Stimulated activated CD8-positive, alpha-beta memory T cell treated with anti-CD3 and anti-CD28 coated beads, Interleukin-2, amount 100 ng/mL, for 48 hours (primary cell): ENCODE data around the gene GRHL1.

Experiments
- DNase-seq, 2 donors: peaks; one replicate each; pipeline ENCODE4 v3.0.0-alpha.2; 2020; ENCODE audit warnings: low read depth in 2 of 2

Gene GRHL1

DNA sequence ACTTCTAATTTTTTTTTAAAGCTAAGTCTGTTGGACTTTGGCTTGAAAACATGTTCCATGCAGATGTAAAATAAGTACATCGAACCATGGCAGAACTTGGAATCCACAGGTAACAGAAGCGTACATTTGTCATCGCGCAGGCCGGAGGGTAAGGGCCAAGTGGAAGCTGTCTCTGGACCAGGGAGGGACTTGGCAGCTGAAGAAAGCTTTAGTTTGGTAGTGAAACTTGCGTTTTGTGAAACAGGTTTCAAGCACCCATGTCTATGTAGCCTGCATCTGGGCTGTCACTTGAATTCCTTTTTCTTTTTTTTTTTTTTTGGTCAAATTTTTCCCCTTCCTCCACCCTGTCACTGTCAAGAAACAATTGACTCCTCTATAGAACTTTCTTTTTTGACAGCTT lies 20.4 kb downstream of the GRHL1 start:
- no peak for DNase-seq

DNA sequence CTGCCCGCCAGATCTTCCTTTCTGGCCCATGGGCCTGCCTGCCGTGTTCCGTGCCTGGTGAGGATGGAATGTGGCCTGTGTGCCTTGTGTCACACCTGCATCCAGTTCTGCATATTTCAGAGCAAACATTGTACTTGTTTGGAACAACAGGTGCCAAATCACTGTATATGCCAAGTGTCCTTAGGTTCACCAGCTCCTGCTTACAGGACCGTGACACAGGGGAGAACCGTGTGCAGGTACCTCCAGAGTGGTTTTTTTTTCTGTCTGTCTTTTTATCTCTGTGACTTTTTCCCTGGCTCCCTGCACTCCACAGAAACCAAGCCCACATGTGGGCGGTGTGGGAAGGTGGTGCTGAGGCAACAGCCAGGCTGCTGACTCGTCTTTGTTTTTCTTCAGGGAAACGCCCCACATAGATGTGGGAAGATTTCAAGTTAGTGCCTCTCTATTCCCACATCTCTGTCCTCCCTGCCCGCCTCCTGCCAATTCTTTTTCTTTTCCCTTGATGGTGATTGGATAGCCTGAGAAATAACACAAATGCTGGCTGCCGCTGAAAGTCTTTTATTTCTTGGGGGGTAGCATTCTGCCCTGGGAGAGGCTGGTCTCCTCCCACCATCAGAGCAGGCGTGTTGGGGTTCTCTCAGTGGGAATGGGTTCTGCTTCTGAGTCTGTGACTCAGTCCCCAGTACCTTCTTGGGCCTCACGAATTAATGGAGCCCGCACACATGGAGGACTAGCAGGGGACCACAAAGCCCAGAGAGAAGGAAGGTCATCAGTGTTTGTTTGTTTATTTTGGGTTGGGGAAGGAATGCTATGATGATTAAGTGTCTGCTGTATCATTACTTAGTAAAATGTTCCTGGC lies 21.4 kb downstream of the GRHL1 start:
- DNase-seq: no peak

DNA sequence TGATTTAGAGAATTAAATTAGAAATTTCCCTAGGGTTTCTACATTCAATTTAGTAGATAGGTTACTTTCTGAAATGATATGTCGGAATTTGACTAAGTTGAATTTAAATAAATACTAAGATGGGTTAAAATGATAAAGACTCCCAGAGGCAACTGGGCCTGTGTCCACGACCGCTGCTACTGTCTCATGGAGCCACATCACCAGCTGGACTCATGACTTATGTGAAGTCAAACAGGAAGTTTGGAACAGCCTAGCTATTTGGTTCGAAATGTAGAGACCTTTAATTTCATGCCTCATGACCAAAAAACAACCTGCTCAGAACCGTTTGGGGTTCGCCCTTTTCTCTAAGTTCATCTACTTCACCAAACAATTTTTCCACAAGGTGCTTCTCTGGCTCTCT lies 22.2 kb downstream of the GRHL1 start:
- no peak for DNase-seq

DNA sequence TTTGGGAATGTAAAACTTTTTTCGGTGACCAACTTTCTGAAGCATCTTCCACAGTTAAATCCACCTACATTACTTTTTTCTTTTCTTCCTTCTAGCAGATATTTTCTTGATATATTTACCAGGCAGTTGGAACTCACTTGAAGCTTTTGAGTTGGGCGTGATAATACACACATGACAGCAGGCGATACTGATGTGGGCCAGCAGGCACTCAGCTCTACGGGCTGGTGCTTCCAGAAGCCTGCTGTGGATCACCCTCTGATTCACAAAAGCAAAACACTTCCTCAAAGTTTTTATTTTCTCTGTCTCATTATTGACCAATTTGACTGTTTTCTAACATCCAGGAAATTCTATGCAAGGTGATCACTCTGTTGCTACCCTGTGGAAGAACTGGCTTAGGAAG lies 22.9 kb downstream of the GRHL1 start:
- DNase-seq: no peak

DNA sequence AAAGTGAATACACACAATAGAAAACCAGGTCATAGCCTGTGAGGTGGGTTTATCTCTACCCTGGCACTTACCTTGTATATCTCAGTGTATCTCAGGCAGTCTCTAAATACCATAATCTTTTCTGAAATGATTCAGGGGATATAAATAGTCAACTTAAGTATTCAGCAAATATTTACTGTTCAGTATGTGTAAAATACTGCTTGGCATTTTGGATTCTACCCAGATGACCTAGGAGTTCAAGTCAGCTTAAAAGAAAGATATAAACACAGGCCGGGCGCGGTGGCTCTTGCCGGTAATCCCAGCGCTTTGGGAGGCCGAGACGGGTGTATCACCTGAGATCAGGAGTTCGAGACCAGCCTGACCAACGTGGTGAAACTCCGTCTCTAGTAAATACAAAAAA lies 23.8 kb downstream of the GRHL1 start:
- no peak for DNase-seq

DNA sequence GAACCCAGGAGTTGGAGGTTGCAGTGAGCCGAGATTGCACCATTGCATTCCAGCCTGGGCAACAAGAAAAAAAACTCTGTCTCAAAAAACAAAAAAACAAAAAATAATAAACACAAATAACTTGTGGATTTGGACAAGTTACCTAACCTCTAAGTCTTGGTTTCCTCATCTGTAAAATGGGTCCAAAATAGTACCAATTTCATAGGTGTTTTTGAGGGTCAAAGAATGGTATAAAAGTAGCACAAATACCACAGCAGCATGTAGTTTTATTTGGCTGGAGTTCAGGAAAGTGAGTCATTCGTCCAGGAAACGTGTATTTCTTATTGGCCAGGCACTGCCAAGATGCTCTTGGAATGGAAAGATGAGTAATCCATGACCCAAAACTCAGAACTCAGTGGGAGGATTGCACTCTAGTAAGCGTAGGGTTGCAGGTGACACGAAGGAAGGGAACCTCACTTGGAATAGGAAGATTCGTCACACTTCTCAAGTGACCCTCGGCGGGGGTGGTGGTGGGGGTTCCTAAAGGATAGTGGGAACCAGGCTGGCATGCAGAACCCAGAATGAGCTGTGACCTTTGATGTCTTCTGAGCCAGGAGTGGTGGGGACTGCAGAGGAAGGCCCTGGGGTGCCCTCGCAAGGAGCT lies 24.4 kb downstream of the GRHL1 start:
- peak in 1 of 2 donors; percentile 25 for DNase-seq

DNA sequence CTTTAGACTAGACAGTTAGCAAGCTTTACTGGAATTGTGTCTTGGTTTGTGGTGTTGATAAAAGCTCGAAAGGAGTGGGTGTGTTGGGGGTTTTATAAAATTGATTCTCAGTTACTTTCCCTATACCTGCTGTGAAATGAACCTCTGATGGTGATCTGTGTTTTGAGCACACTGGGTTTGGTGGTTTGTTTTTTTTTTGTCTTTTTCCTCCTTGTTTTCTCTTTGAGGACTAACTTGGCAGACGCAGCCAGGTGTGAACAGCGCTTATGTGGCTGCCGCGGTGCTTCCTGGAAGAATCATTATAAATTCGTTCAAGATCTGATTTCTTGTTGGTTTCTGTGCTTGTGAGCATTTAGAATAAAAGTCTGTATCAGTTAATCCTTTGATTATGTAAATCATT lies 28.5 kb downstream of the GRHL1 start:
- DNase-seq: no peak

DNA sequence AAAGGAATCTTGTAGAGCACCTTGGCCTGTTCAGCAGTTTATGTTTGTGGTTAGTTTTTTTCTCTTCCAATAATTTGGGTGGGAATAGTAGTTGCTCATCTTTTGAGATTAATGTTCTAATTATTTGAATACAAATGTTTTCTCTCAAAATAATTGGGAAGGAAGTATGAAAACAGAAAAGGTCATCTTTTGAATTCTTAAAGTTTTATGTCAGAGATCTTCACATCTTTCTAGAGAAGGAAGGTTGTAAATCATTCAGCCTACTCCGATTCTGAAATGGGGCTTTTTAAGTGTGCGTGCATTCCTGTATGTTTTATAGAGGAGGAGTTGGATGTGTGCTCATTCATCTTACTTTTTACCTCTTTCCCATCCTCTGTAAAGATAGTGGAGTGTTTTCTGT lies 29.0 kb downstream of the GRHL1 start:
- no peak for DNase-seq

DNA sequence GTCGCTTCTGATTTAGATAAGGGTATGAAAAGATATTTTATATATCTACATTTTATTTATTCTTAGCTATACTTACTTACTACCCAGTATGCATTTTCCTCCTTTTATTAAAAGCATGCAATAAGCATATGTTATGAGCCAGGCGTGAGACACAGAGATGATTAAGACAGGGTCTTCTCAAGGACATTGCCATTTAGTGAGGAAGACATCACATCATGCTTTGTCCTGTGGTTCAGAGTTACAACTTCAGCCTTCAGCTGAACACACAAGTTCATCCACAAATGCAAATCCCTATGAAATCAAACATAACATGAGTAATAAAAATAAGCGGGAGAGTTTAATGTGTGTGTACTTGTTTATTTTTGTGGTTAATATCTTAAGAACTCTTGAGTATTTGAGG lies 30.2 kb downstream of the GRHL1 start:
- no peak for DNase-seq

DNA sequence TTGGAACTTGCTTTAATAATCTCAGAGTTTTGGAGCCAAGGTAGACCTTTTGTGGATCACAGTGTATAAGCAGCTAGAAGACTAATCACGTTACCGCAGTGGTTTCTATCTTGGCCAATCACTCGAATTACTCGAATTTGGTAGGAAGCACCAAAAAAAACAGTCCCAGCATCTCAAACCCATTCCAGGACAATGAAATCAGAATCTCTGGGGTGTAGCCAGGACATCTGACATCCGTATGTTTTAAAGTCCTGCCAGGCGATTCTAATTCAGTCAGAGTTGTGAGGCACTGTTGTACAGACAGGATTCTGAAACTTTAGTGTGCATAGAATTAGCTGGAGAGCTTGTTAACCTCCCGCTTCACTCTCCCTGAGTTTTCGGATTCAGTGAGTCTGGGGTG lies 30.8 kb downstream of the GRHL1 start:
- DNase-seq: no peak

DNA sequence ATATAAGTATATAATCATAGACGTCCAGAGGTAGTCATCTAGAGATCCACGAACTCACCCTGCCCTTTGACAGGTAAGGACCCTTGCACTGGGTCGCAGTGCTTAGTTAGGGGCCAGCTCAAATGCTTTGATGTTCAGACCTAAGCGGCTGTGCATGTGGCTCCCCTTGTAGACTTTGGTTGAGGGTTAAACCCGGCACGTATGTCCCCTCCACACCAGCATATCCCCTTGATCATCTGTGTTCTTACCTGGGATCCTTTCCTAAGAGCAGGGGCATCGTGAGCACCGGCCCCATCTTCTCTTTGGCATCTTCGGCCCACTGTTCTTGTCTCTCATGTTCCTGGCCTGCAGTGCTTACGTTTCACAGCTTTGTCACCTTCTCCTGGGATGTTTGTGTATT lies 31.4 kb downstream of the GRHL1 start:
- DNase-seq: no peak

DNA sequence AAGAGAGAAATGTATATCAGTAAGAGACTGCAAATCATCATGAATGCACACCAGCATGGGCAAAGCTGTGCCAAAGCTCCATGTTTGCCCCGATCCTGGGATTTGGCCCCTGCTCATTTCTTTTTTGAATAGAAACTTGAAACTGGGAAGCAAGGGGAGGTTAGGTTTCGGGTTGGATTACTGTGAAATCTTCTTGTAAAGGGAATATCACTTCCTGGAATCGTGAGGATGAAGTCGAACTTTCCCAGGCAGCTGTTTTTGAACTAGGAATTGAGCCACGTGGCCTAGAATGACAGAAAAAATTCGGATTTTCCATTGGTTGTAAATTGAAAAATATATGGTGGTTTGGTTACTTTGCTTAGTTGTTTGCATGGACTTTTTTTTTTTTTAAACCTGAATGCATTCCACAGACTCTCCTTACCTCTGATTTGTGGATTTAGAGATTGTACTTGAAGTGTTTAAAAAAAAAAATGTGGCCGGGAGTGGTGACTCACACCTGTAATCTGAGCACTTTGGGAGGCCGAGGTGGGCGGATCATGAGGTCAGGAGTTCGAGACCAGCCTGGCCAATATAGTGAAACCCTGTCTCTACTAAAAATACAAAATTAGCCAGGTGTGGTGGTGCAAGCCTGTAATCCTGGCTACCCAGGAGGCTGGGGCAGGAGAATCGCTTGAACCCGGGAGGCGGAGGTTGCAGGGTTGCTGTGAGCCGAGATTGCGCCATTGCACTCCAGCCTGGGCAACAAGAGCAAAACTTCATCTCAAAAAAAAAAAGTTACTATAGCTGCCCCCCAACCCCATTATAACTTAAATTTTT lies 32.1 kb downstream of the GRHL1 start:
- DNase-seq: no peak

DNA sequence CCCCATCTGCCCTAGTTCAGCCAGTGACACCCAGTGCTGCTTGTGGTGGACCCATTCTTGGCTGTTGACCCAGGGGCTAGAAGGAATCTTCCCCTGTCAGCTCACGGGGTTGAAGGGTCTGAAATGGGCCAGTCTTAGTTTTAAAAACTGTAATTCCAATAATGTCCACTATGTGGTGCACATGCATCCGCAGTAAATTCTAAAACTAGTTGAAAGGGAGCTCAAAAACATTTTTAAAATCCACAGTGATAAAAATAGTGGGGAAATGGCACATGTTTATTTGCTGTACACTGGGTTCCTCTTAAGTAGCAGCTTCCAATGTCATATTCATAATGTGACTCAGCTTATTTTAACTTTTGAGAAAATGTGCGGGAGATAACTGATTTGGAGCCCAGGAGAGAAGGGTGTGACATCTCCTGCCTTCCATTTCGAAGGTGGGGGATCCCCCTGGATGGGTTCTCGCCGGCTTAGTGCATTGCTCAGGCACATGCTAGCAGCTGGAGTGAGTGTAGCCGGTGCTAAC lies 32.8 kb downstream of the GRHL1 start:
- no peak for DNase-seq

DNA sequence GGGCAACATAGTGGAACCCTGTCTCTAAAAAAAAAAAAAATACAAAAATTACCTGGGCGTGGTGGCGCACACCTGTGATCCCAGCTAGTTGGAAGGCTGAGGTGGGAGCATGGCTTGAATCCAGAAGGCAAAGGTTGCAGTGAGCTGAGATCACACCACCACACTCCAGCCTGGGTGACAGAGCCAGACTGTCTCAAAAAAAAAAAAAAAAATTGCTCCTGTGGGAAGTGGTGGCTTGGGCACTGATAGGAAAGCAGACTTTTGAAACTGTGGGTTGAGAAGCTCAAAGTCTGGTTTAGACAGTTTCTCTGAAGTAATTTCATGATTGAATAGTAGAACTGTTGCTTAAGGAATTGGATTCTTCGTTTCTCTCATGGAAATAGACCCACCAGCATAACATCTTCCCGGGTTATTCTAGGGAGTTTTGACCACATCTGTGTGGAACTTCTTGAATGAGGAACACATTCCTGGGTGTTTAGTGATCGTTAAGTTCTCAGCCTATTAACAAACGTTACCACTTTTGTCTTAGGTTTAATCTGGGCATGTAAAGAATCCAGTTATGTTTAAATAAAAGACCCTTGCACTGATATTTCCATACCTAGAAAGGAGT lies 33.5 kb downstream of the GRHL1 start:
- DNase-seq: no peak

DNA sequence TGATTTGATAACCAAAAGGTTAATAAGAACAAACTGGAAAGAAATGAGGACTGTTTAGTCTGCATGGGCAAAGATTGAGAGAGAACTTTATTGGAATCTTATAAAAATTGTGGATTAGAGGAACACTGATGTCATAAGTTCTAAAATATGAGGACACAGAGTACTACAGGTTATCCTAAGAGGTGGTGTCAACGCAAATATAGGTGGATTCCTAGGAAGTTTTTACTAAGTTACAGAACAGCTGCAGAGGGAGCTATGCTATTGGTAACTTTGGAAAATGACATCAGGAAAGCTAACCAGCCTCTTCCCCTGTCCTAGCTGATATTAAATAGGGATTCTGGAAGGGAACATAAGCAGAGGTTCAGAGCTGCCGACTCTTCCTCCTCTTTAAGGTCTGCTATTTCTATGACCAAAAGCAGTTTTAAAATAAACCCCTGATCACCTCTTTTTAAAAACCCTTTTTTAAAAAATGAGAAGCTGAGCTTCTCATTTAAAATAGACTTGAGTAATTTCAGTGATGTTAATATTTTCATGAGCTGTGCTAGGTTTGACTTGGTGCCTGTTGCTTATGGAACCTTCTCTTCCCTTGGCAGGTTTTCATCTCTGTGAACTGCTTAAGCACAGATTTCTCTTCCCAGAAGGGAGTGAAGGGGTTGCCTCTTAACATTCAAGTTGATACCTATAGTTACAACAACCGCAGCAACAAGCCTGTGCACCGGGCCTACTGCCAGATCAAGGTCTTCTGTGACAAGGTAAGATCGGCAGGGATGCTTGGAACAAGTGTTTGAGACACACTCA lies 34.2 kb downstream of the GRHL1 start:
- DNase-seq: no peak

DNA sequence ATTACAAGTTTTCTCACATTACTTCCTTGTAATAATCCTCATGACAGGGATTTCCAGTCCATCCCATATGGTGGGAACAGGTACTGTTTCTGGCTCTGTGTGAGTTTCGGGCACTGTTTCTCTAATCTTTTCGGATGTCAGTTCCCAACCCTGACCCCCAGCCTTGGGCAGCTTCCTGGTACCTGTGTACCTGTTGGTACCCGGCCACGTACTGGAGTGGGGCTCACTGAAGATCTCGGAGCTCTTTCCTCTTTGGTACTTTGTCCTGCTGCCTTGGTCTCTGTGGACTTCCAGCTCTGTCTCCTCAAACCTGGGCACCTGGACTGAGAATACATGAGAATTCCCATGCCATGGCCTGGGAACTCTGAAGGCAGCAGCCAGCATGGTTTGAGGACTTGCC lies 36.8 kb downstream of the GRHL1 start:
- no peak for DNase-seq

DNA sequence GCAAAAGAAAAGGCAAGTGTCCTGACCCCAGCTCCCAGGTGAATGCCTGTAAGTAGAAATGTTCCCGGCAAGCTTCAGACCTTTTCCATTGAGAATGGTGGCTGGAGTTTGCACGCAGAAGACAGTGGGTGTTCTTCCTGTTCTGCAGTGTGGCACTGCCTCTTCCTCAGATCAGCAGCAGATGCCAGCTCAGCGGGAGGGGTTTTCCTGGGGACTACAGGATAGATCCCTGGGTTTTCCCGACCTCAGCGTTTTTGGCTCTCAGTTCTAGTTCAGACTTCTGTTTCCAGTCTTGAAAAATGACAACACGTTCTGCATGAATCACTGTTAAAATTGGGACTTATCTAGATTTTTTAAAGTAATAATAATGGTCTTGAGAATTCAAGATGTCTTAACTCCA lies 39.2 kb downstream of the GRHL1 start:
- DNase-seq: no peak

DNA sequence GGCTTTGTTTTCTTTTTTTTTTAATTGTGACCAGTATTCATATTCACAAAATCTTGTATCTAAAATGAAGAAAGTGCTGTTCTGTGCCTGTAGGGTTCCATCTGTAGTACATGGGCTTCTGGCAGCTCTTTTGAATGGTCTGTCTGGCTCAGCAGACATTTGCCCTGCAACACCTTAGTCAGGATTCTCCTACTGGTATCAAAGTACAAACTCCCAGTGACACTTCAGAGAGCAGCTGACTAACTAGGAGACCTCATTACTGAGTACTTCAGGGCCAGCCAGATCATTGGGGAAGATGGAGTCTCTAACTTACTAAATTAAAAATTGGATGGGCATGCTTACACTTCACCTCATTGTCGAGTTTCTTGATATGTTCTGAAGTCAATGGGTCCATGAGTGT lies 39.7 kb downstream of the GRHL1 start:
- DNase-seq: no peak

DNA sequence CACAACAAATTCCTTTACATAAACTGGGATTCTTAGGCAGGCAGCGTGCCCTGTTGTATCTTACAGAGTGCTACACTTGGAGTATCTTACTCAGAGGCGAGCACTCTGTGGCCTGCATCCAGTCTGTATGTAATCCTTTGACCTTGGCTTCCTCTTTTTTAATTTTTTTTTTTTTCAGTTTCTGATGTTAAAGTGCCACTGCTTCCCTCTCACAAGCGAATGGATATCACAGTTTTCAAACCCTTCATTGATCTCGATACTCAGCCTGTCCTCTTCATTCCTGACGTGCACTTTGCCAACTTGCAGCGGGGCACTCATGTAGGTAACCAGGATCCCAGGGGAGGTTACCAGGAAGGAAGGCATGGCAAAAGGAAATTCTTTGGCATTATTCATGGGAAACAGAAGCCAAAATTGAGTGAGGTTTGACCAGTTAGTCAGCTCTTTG lies 40.4 kb downstream of the GRHL1 start:
- no peak for DNase-seq

DNA sequence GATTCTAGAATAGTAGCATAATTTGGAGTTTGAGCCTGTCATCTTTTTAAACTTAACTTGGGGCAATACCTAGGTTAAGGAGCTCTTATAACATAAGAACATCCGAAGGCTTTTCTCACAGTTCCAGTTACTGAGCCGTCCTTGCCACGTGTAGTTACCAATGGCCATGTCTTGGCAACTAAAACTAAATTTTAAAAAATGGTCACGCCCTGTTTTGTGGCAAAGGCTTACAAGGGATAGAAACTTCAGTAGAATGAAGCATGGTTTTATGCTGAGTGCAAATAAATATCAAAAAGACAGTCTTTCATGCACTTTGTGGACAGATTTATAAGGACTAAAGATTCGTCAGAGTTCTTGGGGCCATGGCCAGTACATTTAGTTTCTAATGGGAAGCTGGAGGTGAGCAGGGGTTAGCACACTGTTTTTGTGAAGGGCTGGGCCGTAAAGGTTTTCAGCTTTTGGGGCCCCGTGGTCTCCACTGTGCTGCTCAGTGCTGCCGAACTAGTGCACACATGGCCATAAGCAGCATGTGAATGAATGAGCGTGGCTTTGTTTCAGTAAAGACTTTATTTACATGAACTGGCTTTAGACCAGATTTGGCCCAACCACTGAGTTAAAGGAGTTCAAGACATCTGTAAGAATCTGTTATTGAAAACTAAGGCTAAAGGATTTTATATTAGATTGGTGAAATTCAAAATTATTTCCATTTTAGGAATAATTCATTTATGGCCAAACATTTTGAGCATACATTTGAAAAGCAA lies 41.1 kb downstream of the GRHL1 start:
- DNase-seq: no peak
